ENCODE data around the gene CAMKK1.

DNA sequence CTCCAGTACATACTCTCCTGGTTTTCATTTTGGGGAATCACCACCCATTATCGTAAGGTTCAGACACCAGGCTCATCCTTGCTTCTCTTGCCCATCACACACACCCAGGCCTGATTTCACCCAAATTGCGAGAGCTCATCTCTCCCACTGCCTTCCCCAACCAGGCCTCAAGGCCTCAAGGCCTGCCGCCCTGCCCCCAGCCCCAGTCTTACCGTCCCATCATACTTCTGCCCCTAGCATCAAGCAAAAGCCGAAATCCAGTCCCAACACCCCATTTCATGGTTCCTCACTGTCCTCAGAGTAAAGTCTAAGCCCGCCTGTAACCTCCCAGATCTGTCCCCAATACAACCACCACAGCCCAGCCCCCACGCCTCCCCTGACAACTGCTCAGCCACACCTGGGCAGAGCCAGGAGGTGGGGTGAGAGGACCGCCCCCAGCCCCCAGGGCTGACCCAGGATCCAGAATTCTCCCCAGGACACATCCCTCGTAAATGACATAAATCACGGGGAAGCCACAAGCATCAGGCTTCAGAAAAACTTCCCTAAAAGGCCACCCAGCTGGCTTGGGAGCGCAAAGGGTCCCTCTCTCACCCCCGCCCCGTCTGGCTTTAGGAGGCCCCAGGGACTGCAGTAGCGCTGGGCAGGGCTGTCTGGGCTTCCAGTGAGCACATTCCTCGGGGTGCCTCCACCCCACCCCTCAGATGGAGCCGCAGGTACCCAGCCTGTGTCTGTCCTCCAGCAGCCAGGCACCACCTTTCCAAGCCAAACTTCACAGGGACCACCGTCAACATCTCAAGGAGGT lies 33.0 kb upstream of the CAMKK1 start:
- TF ChIP-seq, protein P1, sequence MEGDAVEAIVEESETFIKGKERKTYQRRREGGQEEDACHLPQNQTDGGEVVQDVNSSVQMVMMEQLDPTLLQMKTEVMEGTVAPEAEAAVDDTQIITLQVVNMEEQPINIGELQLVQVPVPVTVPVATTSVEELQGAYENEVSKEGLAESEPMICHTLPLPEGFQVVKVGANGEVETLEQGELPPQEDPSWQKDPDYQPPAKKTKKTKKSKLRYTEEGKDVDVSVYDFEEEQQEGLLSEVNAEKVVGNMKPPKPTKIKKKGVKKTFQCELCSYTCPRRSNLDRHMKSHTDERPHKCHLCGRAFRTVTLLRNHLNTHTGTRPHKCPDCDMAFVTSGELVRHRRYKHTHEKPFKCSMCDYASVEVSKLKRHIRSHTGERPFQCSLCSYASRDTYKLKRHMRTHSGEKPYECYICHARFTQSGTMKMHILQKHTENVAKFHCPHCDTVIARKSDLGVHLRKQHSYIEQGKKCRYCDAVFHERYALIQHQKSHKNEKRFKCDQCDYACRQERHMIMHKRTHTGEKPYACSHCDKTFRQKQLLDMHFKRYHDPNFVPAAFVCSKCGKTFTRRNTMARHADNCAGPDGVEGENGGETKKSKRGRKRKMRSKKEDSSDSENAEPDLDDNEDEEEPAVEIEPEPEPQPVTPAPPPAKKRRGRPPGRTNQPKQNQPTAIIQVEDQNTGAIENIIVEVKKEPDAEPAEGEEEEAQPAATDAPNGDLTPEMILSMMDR (IDR thresholded peaks at IDR 0.05) = no peak
- TF ChIP-seq EZH2 (IDR thresholded peaks at IDR 0.05; ENCODE audit: borderline replicate concordance, insufficient read depth, low read depth, low read length, poor library complexity, severe bottlenecking) = no peak

Data from B cell (primary cell).